NCI-H524 treated with DMSO at 0.1 percent for 48 hours (cell line): ENCODE results near the gene SATB2.

Experiments used
- DNase-seq: peaks from one replicate; lab custom pipeline; 2025; lab: John Stamatoyannopoulos, UW

Gene SATB2

GRCh38 chr2:199457147-199458008, at the start of gene SATB2:
TSS of gene SATB2 (minus strand) at chr2:199457939. CDS start at chr2:199456037, 1,902 bp downstream.
- DNase-seq: no peak

DNA sequence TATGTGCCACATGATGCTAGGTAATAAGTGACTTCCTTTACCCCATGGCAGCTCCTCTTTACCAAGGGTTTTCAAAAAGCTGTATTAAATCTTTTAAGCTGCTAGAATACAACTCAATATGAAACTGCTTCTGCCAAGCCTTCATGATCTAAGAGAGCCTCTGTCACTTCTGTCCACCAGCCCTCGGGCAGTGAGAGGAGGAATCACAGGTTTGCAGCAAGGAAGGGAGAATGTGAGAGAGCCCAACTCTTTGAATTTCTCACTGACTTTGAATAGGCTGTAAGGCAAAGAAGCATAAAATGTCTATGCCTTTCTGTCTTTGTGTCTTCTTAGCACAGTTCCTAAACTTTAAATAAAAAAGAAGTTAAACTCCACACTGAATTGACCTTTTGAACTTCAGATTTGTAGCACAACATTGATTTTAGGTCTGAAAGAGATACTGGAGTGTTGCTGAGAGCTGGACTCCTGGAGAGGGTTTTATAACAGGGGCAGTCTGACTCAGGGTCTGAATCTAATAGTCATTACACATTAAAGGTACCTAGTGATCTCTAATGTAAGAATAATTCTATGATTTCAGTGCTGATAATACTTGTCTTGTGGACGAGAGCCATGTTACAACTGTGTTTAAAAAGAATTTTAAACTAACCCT, 48.1 kb upstream of the SATB2 start:
- DNase-seq: no peak

DNA sequence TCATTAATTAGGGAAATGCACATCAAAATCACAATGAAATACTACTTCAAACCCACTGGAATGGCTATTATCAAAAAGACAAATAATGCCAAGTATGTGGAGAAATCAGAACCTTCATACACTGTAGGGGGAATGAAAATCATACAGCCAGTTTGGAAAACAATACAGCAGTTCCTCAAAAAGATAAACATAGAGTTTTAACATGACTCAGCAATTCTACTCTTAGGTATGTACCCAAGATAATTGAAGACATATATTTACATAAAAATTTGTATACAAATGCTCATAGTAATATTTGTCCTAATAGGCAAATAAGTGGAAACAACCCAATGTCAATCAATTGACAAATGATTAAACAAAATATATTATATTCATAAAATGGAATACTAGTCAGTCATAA, 45.4 kb upstream of the SATB2 start:
- no peak for DNase-seq

GRCh38 chr2:199499005-199499404, 41.3 kb upstream of the SATB2 start:
- DNase-seq: no peak

- no peak for DNase-seq
Observed at GRCh38 chr2:199495147-199495546, 37.4 kb upstream of the SATB2 start.

GRCh38 chr2:199490049-199490448, 32.3 kb upstream of the SATB2 start:
- no peak for DNase-seq

DNA sequence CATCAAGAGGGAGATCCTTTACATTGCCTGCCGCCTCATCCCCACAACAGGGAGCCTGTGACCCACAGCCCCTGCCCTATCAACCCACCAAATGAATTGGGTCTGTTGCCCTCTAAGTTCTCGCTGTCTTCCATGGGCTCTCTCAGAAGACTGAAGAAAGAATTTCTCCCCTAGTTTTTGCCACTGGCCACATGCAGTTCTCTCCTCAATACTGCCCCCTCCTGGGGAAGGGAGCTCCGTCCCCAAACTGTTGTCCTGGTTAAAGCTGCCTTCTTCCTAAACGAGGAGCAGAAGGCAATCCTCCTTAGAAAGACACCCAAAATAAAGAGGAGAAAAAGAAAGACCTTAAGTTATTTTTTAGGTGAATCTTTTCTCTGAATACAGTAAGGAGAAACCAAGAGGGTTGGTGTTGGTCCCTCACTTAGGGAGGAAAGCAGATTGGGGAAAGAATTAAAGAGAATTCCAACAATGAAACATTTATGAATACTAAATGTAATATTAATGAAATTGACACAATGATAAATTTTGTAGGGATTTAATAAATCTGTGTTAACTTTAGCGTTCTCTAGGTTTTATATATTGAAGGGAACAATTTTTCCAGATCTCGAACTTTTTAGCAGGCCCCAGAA, 31.1 kb upstream of the SATB2 start:
- peak; percentile 1 for DNase-seq

DNA sequence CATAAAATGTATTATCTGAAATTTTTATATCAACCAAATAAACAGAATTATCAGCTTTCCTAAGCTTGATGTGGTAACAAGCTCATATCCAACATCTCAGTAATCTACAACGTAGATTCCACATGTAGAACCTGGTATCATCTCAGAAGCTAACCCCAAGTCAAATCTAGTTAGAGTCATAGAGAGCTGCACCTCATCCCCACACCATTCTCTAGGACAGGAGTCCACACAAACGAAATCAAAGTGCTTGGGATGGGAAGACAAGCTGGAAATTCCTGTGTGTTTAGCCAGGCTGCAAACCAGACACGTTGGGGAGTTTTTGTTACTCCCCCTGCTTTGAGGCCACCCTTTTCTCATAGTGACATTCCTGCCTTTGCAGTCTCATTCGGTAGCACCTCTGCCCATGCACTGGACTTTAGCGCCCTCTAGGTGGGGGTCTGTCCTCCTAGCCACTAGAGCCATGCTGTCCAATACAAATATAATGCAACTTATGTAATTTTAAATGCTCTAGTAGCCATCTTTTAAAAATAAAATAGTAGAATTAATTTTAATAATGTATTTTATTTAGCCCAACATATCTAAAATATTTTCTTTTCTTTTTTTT, 28.1 kb upstream of the SATB2 start:
- DNase-seq: peak; percentile 10

DNA sequence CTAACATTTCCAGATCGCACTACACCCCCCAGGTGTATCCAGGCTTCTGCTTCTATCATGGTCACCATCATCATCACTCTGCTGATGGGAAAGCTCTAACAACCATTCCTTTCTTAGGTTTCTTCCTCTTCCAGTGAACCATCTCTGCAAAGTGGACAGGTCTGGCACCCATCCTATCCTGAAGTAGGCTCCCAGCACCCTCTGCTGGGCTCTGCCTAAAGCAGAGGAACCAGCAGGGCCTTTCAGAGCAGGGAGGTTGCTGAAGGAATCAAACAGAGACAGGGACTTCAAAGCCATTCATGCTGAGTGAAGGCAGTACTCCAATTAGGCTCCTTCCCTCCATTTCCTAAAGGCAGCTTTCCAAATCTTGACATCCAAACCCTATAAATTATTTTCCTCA, 27.2 kb upstream of the SATB2 start:
- no peak for DNase-seq

GRCh38 chr2:199480966-199481365, 23.2 kb upstream of the SATB2 start:
- DNase-seq: no peak

DNA sequence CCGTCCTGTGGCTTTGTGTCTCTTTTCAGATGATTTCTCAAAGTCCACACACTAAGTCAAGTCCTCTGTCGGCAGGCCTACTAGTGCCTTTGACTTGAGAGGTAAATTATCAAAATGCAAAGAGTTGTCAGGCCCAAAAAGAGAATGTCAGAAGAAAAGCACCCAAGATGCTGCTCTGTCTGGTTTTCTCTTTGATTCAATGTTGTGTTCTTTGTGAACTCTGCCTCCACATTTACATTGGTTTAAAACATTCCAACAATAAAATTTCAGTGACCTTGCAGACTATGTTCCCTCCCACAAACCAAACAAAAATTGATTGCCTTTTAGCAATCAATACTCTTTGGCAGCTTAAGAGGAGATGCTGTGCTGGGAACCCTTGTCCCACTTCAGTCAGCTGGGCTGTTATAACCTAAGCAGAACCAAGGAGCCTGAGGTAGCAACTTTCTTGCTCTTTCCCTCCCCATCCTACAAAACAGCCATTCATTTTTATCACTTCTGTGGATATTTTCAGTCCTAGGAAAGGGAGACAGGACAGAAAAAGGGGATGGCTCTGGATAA, 19.6 kb upstream of the SATB2 start:
- no peak for DNase-seq

GRCh38 chr2:199471443-199472057, 13.8 kb upstream of the SATB2 start:
- peak; percentile 17 for DNase-seq

DNA sequence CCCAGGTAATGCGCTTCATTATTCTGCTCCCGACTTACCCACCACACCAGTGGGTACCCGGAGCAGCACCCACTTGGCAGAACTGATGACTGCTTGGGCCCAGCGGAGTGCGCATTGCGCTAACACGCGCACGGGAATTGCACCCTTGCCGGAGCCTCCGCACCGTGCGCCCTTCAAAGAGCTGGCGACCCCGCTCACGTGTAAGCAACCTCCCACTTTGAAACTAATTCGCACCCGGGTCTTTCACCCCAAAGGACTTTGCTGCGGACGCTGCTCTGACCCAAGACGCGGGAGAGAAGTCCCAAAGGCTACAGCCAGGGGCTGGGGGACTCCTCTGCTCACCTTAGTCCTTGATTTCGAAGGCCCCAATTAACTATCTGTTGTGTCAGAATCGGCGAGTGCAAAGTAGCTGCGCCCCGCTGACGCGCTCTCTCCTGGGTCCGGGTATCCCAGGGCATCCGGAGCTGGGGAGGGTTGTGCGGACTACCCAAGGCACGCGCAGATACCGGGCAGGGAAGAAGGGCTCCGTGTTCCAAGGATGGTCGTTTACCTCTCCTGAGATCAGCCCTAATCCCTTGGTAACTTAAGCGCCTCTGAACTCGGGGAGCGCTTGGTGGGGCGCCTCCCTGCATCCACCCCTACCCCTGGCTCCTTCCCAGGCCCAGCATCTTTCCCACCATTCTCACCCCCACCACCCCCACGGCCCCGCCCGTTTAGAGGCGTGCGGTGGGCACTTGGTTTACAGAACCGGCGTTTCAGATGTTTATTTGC, 13.1 kb upstream of the SATB2 start:
- DNase-seq: no peak

GRCh38 chr2:199470361-199470671, 12.6 kb upstream of the SATB2 start:
- no peak for DNase-seq

- no peak for DNase-seq
Observed at GRCh38 chr2:199469514-199470360, 12.0 kb upstream of the SATB2 start.

DNA sequence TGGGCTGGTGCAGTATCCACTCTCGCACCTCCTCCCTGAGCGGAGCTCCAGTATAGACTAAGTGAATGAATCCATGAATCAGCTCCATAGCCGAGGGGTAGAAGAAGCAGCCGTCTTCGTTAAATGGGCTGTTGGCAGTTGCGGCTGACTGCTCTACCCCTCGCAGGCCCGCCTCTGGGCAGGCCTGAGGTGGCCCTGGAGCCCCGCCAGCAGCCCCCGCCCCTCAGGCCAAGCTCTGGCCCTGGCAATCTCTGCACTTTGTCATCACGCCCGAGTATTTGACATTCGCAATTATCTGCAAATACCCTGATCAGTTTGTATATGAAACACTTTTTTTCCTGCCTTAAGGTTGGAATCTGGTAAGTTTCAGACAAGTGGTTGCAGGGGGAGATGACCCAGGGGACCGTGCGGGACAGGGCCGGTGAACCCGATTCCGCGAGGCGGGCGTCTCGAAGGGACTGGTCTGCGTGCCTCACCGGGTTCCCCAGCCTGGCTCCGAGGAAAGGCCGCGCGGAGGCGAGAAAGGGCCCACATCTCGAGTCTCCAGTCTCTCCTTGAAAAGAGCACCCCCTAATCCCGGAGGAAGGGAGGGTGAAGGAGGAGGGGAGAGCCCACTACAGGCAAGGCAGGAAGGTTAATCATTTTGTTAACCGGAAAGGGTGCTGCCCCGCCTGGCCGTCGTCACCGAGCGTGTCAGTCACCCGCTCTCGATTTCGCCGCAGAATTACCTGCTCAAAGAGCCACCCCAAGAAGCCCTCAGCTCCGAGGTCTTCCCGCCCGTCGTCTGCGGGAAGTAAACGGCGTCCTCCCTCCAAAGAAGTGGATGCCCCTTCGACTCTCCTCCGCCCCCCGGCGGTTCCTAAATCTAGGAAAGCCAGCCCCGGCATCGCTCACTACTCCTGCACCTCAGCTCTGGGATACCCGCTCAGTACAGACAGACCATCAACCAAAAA, 11.1 kb upstream of the SATB2 start:
- no peak for DNase-seq

DNA sequence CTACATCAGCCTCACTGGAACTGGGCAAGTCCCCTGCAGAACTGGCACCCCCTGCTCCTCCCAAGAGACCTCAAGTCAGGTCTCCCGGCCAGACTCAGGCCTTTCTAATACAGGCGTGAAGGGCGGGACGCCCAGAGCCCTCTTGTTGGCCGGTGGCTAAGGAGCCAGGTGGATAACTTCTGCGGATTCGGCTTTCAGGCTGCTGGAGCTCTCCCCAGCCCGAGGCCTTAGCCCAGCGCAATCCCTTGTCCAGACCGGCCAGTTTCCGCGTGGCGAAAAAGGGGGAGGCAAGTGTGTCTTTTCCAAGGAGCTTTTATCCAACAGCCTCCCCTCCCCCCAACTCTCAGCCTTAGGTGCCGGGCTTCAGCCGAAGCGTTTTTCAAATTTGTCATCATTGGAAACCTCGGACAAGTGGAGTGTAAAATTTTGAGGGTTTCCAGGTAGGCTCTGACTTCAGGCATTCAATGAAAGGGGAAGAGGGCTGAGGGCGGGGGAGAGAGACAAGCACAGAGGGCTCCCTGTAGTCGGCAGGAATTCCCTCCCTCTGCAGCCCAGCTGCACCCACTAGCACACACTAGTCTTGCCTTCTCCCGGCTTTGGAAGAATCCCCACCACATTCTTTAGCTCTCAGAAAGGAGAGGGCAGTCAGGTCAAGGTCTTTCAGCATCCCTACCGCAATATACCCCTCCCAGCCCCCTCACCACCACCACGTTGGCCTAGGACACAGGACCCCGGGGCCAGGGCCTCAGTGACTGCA, 9.5 kb upstream of the SATB2 start:
- DNase-seq: no peak

- DNase-seq: no peak
Observed at GRCh38 chr2:199466692-199467065, 8.9 kb upstream of the SATB2 start.
